ENCODE results near the gene NPAP1.

Gene NPAP1

GRCh38 chr15:24684313-24684712 is 8.7 kb downstream of the NPAP1 start:
- no peak overlapping the region for H3K27ac ChIP-seq (ENCODE audit: low read depth, low read length)
- H3K27me3 ChIP-seq (ENCODE audit: control insufficient read depth, insufficient read depth, low read length), result no peaks in the 10 kb centered on the region

DNA sequence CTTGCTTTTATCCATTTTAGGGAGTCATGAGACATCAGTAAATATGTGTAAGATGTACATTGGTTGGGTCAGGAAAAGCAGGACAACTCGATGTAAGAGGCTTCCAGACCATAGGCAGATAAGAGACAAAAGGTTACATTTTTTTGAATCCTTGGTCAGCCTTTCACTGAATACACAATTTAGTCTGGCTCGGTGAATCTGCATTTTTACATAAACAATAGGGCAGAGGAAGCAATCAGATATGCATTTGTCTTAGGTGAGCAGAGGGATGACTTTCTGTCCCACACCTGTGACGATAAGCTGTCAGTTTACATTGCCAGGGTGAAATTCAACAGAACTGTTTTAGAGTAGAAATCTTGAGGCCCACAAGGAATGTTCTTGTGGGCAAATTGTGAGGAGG is 20.6 kb downstream of the NPAP1 start:
- Histone ChIP-seq H3K27me3 (ENCODE audit: control insufficient read depth, insufficient read depth, low read length) (no peaks in the 10 kb centered on the region), H3K27ac (ENCODE audit: low read depth, low read length) (no peak overlapping the region), H3K36me3 (ENCODE audit: control insufficient read depth, insufficient read depth, low read length) (no peaks in the 10 kb centered on the region), H3K4me1 (ENCODE audit: control insufficient read depth, insufficient read depth, low read length) (no peaks in the 10 kb centered on the region), H3K4me3 (ENCODE audit: low read length) (no peak overlapping the region), H3K9ac (ENCODE audit: low read length) (no peak overlapping the region)

More at GRCh38 chr15:24684313-24684712, 8.7 kb downstream of the NPAP1 start:
- Histone ChIP-seq H3K4me3 (ENCODE audit: low read length) (no peak overlapping the region), H3K9ac (ENCODE audit: low read length) (no peak overlapping the region), H3K4me1 (ENCODE audit: control insufficient read depth, insufficient read depth, low read length) (no peaks in the 10 kb centered on the region), H3K36me3 (ENCODE audit: control insufficient read depth, insufficient read depth, low read length) (no peaks in the 10 kb centered on the region)

- no peak overlapping the region for H3K9ac ChIP-seq (ENCODE audit: low read length)
- H3K36me3 ChIP-seq (ENCODE audit: control insufficient read depth, insufficient read depth, low read length), result no peaks in the 10 kb centered on the region
- H3K4me3 ChIP-seq (ENCODE audit: low read length), result no peak overlapping the region
- H3K27me3 ChIP-seq (ENCODE audit: control insufficient read depth, insufficient read depth, low read length), result no peaks in the 10 kb centered on the region
- H3K4me1 ChIP-seq (ENCODE audit: control insufficient read depth, insufficient read depth, low read length), result no peaks in the 10 kb centered on the region
- no peak overlapping the region for H3K27ac ChIP-seq (ENCODE audit: low read depth, low read length)
Measured at GRCh38 chr15:24696842-24697241, 21.3 kb downstream of the NPAP1 start.

DNA sequence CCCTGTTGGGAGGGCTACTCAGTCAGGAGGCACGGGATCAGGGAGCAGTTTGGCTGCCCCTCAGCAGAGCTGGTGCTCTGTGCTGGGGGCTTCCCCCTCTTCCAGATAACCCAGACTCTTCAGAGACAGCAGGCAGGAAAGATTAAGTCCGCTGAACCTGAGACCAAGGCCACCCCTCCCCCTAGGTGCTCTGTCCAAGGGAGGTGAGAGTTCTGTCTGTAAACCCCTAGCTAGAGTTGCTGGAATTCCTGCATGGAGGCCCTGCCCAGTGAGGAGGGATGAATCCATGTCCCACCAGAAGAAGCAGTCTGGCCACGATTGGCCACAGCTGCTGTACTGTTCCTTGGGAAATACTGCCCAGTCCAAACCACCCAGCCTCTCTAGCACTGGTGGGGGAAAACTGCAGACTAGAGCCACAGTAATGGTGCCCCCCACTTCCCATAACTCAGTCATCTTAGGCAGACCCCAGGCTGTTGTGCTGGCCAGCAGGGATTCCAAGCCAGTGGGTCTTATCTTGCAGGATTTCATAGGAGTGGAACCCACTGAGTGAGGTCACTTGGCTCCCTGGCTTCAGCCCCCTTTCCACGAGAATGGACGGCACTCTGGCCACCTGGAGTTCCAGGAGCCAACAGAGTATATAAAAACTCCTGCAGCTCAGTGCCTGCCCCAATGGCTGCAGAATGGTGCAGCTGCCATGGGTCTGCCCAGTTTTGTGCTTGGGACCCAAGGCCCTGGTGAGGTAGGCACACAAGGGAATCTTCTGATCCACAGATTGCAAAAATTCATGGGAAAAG is 42.9 kb downstream of the NPAP1 start:
- H3K4me3 ChIP-seq (ENCODE audit: low read length), result no peak overlapping the region
- no peak overlapping the region for H3K9ac ChIP-seq (ENCODE audit: low read length)
- no peak overlapping the region for H3K27ac ChIP-seq (ENCODE audit: low read depth, low read length)
- H3K4me1 ChIP-seq (ENCODE audit: control insufficient read depth, insufficient read depth, low read length), result no peaks in the 10 kb centered on the region
- H3K27me3 ChIP-seq (ENCODE audit: control insufficient read depth, insufficient read depth, low read length), result no peaks in the 10 kb centered on the region
- no peaks in the 10 kb centered on the region for H3K36me3 ChIP-seq (ENCODE audit: control insufficient read depth, insufficient read depth, low read length)

GRCh38 chr15:24729760-24730159 is 54.2 kb downstream of the NPAP1 start:
- H3K27ac ChIP-seq (ENCODE audit: low read depth, low read length), result no peak overlapping the region
- H3K36me3 ChIP-seq (ENCODE audit: control insufficient read depth, insufficient read depth, low read length), result no peaks in the 10 kb centered on the region
- no peak overlapping the region for H3K4me3 ChIP-seq (ENCODE audit: low read length)
- H3K9ac ChIP-seq (ENCODE audit: low read length), result no peak overlapping the region
- H3K4me1 ChIP-seq (ENCODE audit: control insufficient read depth, insufficient read depth, low read length), result no peaks in the 10 kb centered on the region
- H3K27me3 ChIP-seq (ENCODE audit: control insufficient read depth, insufficient read depth, low read length), result no peaks in the 10 kb centered on the region

All from rectal smooth muscle tissue (tissue), 1 donor.